NB4 (cell line): ENCODE results near the gene HYDIN.
"Not testable (repeated sequence)": the region's sequence is repeated elsewhere in the genome, so short reads cannot be mapped to it uniquely, and the experiment has no call there.

Experiments used
- CTCF ChIP-seq: IDR thresholded peaks from one replicate; pipeline ENCODE4 v1.5.1; 2012; ENCODE audit warnings: low read depth, low read length
- MYC ChIP-seq: IDR thresholded peaks from 2 replicates; pipeline ENCODE4 v1.6.1; 2011; ENCODE audit warnings: low read depth, low read length
- POLR2A ChIP-seq: IDR thresholded peaks from 2 replicates; pipeline ENCODE4 v1.6.1; 2011; ENCODE audit warnings: mild to moderate bottlenecking; ENCODE audit not compliant: insufficient read length; ENCODE audit errors: extremely low read depth
- TF ChIP-seq, protein P1 (sequence below): IDR thresholded peaks from 2 replicates; pipeline ENCODE4 v1.6.1; 2011; ENCODE audit warnings: low read depth, low read length

DNA sequence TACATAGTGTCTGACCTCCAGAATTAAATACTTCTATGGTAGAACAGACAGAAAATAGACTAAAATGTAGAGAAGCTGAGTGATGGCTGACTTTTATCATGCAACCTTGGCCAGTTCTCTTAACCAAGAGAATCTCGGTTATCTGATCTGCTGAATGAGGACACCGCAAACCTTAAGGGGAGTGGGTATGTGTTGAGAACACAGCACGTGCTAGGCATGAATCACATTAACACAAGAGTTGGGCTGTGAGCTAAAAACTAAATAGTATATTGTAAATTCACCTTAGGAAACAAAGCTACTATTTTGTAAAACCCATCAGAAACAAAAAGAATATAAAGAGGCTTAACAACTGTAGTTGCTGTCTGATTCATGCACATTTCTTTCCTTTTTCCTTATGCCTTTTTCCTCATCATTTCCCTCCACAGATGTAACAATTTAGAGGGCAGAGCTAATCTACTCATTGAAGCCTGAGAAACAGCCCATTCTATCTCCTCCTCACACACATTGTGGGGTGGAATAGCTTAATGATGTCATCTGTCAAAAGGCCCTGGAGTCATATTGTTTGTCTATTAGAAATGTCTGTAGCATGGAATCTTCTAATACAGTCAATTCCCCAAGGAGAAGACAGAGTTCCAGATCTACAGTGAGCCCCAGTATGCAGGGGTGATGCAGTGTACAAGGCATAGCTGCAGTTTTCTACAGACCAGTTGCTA, 176.5 kb downstream of the HYDIN start:
- TF ChIP-seq CTCF, POLR2A, MYC: not testable (repeated sequence)
- TF ChIP-seq, protein P1, sequence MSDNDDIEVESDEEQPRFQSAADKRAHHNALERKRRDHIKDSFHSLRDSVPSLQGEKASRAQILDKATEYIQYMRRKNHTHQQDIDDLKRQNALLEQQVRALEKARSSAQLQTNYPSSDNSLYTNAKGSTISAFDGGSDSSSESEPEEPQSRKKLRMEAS, result not testable (repeated sequence)
